HepG2 (cell line): ENCODE data around the gene TRIM66. TPM values are rescaled to one million over a fixed set of nuclear protein-coding genes. Genes with fewer than 3 reads are reported as not detected.

Source experiments
- CEBPB ChIP-seq: IDR thresholded peaks from 2 replicates; pipeline ENCODE4 v1.6.1; 2011; ENCODE audit warnings: low read depth, low read length, improper control_type of control experiment, borderline replicate concordance
- DMAP1 ChIP-seq: IDR thresholded peaks from 2 replicates; pipeline ENCODE4 v1.6.1; 2016
- IKZF1 ChIP-seq: fragments of 450-650 bp; IDR thresholded peaks from 2 replicates; pipeline ENCODE4 v1.7.1; 2016
- JUN ChIP-seq: sonication (generic); formaldehyde crosslinking; IDR thresholded peaks from 2 replicates; pipeline ENCODE4 v1.4.0; 2020; ENCODE audit warnings: mild to moderate bottlenecking, missing genetic modification reagents
- KDM5A ChIP-seq: fragments of 200-600 bp; sonication (generic); IDR thresholded peaks from 2 replicates; pipeline ENCODE4 v1.7.0; 2018; ENCODE audit warnings: antibody characterized with exemption, mild to moderate bottlenecking, low read length, borderline replicate concordance
- NCOA1 ChIP-seq: sonication (generic); formaldehyde crosslinking; IDR thresholded peaks from 2 replicates; pipeline ENCODE4 v1.9.0; 2021; ENCODE audit warnings: missing genetic modification reagents
- NCOA5 ChIP-seq: sonication (generic); formaldehyde crosslinking; IDR thresholded peaks from 2 replicates; pipeline ENCODE4 v1.4.0; 2020; ENCODE audit warnings: missing genetic modification reagents
- PPARG ChIP-seq: conservative IDR thresholded peaks from 2 replicates; pipeline ENCODE4 v1.6.1; 2016; ENCODE audit warnings: missing biosample characterization, missing genetic modification reagents
- SNAPC2 ChIP-seq: sonication (generic); formaldehyde crosslinking; IDR thresholded peaks from 2 replicates; pipeline ENCODE4 v1.8.1; 2022; ENCODE audit warnings: mild to moderate bottlenecking, missing genetic modification reagents
- SP2 ChIP-seq: sonication (generic); formaldehyde crosslinking; IDR thresholded peaks from 2 replicates; pipeline ENCODE4 v1.5.1; 2020; ENCODE audit warnings: mild to moderate bottlenecking, missing genetic modification reagents
- STAG1 ChIP-seq: sonication (generic); formaldehyde crosslinking; IDR thresholded peaks from 2 replicates; pipeline ENCODE4 v1.4.0; 2020; ENCODE audit warnings: missing genetic modification reagents
- ZEB1 ChIP-seq: IDR thresholded peaks from 2 replicates; pipeline ENCODE4 v1.6.1; 2012; ENCODE audit warnings: mild to moderate bottlenecking, low read depth, inconsistent platforms; ENCODE audit not compliant: insufficient replicate concordance
- ZIK1 ChIP-seq: sonication (generic); formaldehyde crosslinking; IDR thresholded peaks from 2 replicates; pipeline ENCODE4 v1.5.0; 2020; ENCODE audit warnings: mild to moderate bottlenecking, low read depth, missing genetic modification reagents, borderline replicate concordance
- ZNF569 ChIP-seq: sonication (generic); formaldehyde crosslinking; IDR thresholded peaks from 2 replicates; pipeline ENCODE4 v1.5.0; 2020; ENCODE audit warnings: mild to moderate bottlenecking, missing genetic modification reagents, moderate library complexity, borderline replicate concordance
- ZNF598 ChIP-seq: sonication (generic); formaldehyde crosslinking; IDR thresholded peaks from 2 replicates; pipeline ENCODE4 v1.5.1; 2020; ENCODE audit warnings: mild to moderate bottlenecking, missing genetic modification reagents, borderline replicate concordance
- ZNF619 ChIP-seq: sonication (generic); formaldehyde crosslinking; IDR thresholded peaks from 2 replicates; pipeline ENCODE4 v1.4.0; 2020; ENCODE audit warnings: mild to moderate bottlenecking, missing genetic modification reagents
- ZNF629 ChIP-seq: sonication (generic); formaldehyde crosslinking; conservative IDR thresholded peaks from 2 replicates; pipeline ENCODE4 v1.5.0; 2020; ENCODE audit warnings: missing genetic modification reagents
- ZNF879 ChIP-seq: sonication (generic); formaldehyde crosslinking; IDR thresholded peaks from 2 replicates; pipeline ENCODE4 v1.8.1; 2023; ENCODE audit warnings: missing genetic modification reagents
- polyA plus RNA-seq, 8 experiments: library from polyadenylated mRNA; depleted of rRNA in 3 of 8; stranded (reverse) in 7 of 8; unstranded in 1 of 8; fragments of >200 nt; fragmentation: Illumina TruSeq in 4 of 8; extraction: Trizol in 4 of 8; gene quantifications; 2 replicates each; pipeline versions ENCODE4 v1.2.1 to v1.2.3, GENCODE V29; 2011 to 2016; ENCODE audit warnings: low read depth in 4 of 8, missing spikeins in 1 of 8, mixed read lengths in 1 of 8; ENCODE audit not compliant: insufficient read depth in 1 of 8
- total RNA-seq, 5 experiments: library from RNA; depleted of rRNA; stranded (reverse); fragments of >200 nt; fragmentation: Illumina TruSeq; extraction: Trizol; gene quantifications; 2 replicates each; pipeline ENCODE4 v1.2.3, GENCODE V29; 2016; ENCODE audit warnings: low read depth in 1 of 5
- TF ChIP-seq, protein P1 (sequence below): sonication (generic); formaldehyde crosslinking; IDR thresholded peaks from 2 replicates; pipeline ENCODE4 v1.4.0; 2020; ENCODE audit warnings: mild to moderate bottlenecking, missing genetic modification reagents, borderline replicate concordance
- TF ChIP-seq, protein P2 (sequence below): IDR thresholded peaks from 2 replicates; pipeline ENCODE4 v1.6.1; 2016; ENCODE audit warnings: low read depth
- TF ChIP-seq, protein P3 (sequence below): sonication (generic); formaldehyde crosslinking; IDR thresholded peaks from 2 replicates; pipeline ENCODE4 v1.8.1; 2023; ENCODE audit warnings: mild to moderate bottlenecking, missing genetic modification reagents, borderline replicate concordance
- TF ChIP-seq, protein P4 (sequence below): sonication (generic); formaldehyde crosslinking; IDR thresholded peaks from 2 replicates; pipeline ENCODE4 v1.8.1; 2023; ENCODE audit warnings: mild to moderate bottlenecking, missing genetic modification reagents
- TF ChIP-seq, protein P5 (sequence below): sonication (generic); formaldehyde crosslinking; IDR thresholded peaks from 2 replicates; pipeline ENCODE4 v1.8.1; 2023; ENCODE audit warnings: mild to moderate bottlenecking, moderate library complexity, missing genetic modification reagents

The TRIM66 gene
- total and polyA plus RNA-seq, 2 of the 13 experiments (the other 11 are each of a cell fraction or from before 2014, with no cell fraction given), result 4.9 to 6.1 TPM

DNA sequence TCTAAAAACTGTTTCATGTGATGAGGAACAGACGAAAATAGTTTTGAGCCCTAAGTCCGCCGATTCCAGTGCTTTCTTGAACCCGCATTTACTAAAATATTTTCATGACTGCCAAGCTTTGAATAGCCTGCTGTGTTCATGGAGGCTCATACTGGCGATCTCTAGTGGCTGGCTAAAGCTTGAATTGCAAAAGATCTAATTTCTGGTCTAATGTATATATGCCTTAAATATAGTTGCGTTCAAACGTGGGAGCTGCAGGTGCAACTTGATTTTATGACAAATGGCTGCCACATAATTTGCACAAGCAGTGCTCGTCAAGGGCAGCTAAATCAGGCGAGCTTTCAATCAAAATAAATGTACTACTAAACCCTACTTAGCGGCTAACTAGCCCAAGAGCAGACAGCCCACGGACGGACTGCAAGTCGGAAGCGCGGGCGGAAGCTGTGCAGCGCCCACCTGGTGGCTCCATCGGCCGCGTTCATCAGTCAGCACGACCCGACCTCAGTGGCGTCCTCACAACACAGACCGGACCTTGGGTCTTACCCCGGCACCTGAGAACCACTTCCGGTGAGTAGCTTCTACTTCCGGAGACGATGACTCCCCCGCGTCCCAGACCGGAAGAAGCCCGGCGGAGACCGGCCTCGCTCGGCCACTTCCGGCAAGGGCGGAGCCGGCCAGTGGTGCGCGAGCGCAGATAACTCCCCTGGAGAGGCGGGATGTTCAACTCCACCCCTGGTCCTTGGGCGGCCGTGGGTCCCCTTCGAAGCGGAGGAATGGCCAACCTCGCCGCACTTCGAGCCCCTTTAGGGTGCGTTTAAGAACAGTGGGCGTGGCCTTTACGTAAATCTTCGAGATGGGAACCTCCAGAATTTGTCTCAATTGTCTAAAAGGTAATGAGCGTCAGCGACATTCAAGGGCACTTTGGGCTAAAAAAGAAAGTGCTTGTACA, 6.2 kb upstream of the TRIM66 start (continued):
- TF ChIP-seq STAG1 (CRISPR knock-in tag), result peak; percentile 83
- TF ChIP-seq NCOA1 (CRISPR knock-in tag), result no peak; the same call in 1 of the 2 replicates
- no peak for TF ChIP-seq ZNF879 (CRISPR knock-in tag)
- peak; percentile 59 for TF ChIP-seq ZNF629 (CRISPR knock-in tag)
- TF ChIP-seq KDM5A, result no peak; the same call in 1 of the 2 replicates
- TF ChIP-seq, protein P1, sequence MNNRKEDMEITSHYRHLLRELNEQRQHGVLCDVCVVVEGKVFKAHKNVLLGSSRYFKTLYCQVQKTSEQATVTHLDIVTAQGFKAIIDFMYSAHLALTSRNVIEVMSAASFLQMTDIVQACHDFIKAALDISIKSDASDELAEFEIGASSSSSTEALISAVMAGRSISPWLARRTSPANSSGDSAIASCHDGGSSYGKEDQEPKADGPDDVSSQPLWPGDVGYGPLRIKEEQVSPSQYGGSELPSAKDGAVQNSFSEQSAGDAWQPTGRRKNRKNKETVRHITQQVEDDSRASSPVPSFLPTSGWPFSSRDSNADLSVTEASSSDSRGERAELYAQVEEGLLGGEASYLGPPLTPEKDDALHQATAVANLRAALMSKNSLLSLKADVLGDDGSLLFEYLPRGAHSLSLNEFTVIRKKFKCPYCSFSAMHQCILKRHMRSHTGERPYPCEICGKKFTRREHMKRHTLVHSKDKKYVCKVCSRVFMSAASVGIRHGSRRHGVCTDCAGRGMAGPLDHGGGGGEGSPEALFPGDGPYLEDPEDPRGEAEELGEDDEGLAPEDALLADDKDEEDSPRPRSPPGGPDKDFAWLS (CRISPR knock-in tag), result no peak; the same call in 1 of the 2 replicates
- TF ChIP-seq, protein P2, sequence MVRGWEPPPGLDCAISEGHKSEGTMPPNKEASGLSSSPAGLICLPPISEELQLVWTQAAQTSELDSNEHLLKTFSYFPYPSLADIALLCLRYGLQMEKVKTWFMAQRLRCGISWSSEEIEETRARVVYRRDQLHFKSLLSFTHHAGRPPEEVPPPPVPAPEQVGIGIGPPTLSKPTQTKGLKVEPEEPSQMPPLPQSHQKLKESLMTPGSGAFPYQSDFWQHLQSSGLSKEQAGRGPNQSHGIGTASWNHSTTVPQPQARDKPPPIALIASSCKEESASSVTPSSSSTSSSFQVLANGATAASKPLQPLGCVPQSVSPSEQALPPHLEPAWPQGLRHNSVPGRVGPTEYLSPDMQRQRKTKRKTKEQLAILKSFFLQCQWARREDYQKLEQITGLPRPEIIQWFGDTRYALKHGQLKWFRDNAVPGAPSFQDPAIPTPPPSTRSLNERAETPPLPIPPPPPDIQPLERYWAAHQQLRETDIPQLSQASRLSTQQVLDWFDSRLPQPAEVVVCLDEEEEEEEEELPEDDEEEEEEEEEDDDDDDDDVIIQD (CRISPR knock-in tag), result peak; percentile 43; the same call in 1 of the 2 replicates
- peak; percentile 73; the same call in 1 of the 2 replicates for TF ChIP-seq NCOA5 (CRISPR knock-in tag)
- peak; percentile 54; the same call in 1 of the 2 replicates for TF ChIP-seq JUN
- TF ChIP-seq ZNF619 (CRISPR knock-in tag), result peak; percentile 63; the same call in 1 of the 2 replicates
- no peak for TF ChIP-seq PPARG
- no peak for TF ChIP-seq IKZF1
- no peak for TF ChIP-seq ZNF598 (CRISPR knock-in tag)
- TF ChIP-seq, protein P3, sequence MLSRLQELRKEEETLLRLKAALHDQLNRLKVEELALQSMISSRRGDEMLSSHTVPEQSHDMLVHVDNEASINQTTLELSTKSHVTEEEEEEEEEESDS, result peak; percentile 86; the same call in 1 of the 2 replicates
- TF ChIP-seq, protein P4, sequence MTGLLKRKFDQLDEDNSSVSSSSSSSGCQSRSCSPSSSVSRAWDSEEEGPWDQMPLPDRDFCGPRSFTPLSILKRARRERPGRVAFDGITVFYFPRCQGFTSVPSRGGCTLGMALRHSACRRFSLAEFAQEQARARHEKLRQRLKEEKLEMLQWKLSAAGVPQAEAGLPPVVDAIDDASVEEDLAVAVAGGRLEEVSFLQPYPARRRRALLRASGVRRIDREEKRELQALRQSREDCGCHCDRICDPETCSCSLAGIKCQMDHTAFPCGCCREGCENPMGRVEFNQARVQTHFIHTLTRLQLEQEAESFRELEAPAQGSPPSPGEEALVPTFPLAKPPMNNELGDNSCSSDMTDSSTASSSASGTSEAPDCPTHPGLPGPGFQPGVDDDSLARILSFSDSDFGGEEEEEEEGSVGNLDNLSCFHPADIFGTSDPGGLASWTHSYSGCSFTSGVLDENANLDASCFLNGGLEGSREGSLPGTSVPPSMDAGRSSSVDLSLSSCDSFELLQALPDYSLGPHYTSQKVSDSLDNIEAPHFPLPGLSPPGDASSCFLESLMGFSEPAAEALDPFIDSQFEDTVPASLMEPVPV (CRISPR knock-in tag), result peak; percentile 97
- TF ChIP-seq, protein P5, sequence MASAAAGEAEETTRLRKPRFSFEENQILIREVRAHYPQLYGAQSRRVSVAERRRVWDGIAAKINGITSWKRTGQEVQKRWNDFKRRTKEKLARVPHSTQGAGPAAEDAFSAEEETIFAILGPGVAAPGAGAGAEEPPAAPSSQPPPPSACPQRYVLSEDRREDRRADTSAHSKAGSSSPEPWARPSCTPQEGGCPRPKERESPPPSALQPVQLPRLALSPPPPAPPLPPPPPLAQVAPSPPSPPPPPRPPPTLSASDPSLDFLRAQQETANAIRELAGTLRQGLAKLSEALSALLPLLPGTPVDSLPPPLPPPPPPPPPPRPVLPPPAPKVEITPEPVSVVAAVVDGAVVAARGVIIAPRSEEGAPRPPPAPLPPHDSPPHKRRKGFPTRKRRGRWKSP (CRISPR knock-in tag), result no peak; the same call in 1 of the 2 replicates
- peak; percentile 77 for TF ChIP-seq SNAPC2
- TF ChIP-seq ZEB1, result peak; percentile 79
- no peak for TF ChIP-seq CEBPB
- peak; percentile 69; the same call in 1 of the 2 replicates for TF ChIP-seq DMAP1 (CRISPR knock-in tag)
- no peak for TF ChIP-seq ZIK1 (CRISPR knock-in tag)
- TF ChIP-seq SP2 (CRISPR knock-in tag), result peak; percentile 71
- no peak for TF ChIP-seq ZNF569 (CRISPR knock-in tag)
